HepG2 (cell line): ENCODE data around the gene FBXW12. TPM values are rescaled to one million over a fixed set of nuclear protein-coding genes. Genes with fewer than 3 reads are reported as not detected.

Experiments used
- AFF4 ChIP-seq: sonication (generic); formaldehyde crosslinking; IDR thresholded peaks from 2 replicates; pipeline ENCODE4 v1.4.0; 2020; ENCODE audit warnings: missing genetic modification reagents
- FOXO1 ChIP-seq: sonication (generic); formaldehyde crosslinking; IDR thresholded peaks from 2 replicates; pipeline ENCODE4 v1.4.0; 2020; ENCODE audit warnings: missing genetic modification reagents
- KIAA2018 ChIP-seq: sonication (generic); formaldehyde crosslinking; IDR thresholded peaks from 2 replicates; pipeline ENCODE4 v1.5.0; 2020; ENCODE audit warnings: mild to moderate bottlenecking, missing genetic modification reagents, borderline replicate concordance
- NRL ChIP-seq: sonication (generic); formaldehyde crosslinking; IDR thresholded peaks from 2 replicates; pipeline ENCODE4 v1.5.0; 2020; ENCODE audit warnings: missing genetic modification reagents, mild to moderate bottlenecking, moderate library complexity, borderline replicate concordance
- PAXIP1 ChIP-seq: sonication (generic); formaldehyde crosslinking; conservative IDR thresholded peaks from 2 replicates; pipeline ENCODE4 v1.4.0; 2020; ENCODE audit warnings: mild to moderate bottlenecking, missing genetic modification reagents, moderate library complexity
- RBAK ChIP-seq: sonication (generic); formaldehyde crosslinking; IDR thresholded peaks from 2 replicates; pipeline ENCODE4 v1.5.1; 2020; ENCODE audit warnings: mild to moderate bottlenecking, missing genetic modification reagents
- RFX5 ChIP-seq: IDR thresholded peaks from 2 replicates; pipeline ENCODE4 v1.6.1; 2011; ENCODE audit warnings: low read depth, low read length, improper control_type of control experiment
- SMYD3 ChIP-seq: sonication (generic); formaldehyde crosslinking; IDR thresholded peaks from 2 replicates; pipeline ENCODE4 v1.8.1; 2023; ENCODE audit warnings: mild to moderate bottlenecking, missing genetic modification reagents
- ZFYVE20 ChIP-seq: sonication (generic); formaldehyde crosslinking; IDR thresholded peaks from 2 replicates; pipeline ENCODE4 v1.8.0; 2023; ENCODE audit warnings: low read depth, mild to moderate bottlenecking, moderate library complexity, missing genetic modification reagents, borderline replicate concordance
- ZNF136 ChIP-seq: sonication (generic); formaldehyde crosslinking; IDR thresholded peaks from 2 replicates; pipeline ENCODE4 v1.8.1; 2022; ENCODE audit warnings: low read depth, mild to moderate bottlenecking, moderate library complexity, missing genetic modification reagents
- ZNF747 ChIP-seq: sonication (generic); formaldehyde crosslinking; IDR thresholded peaks from 2 replicates; pipeline ENCODE4 v1.8.1; 2023; ENCODE audit warnings: missing genetic modification reagents, mild to moderate bottlenecking, borderline replicate concordance
- polyA plus RNA-seq, 8 experiments: library from polyadenylated mRNA; depleted of rRNA in 3 of 8; stranded (reverse) in 7 of 8; unstranded in 1 of 8; fragments of >200 nt; fragmentation: Illumina TruSeq in 4 of 8; extraction: Trizol in 4 of 8; gene quantifications; 2 replicates each; pipeline versions ENCODE4 v1.2.1 to v1.2.3, GENCODE V29; 2011 to 2016; ENCODE audit warnings: low read depth in 4 of 8, missing spikeins in 1 of 8, mixed read lengths in 1 of 8; ENCODE audit not compliant: insufficient read depth in 1 of 8
- total RNA-seq, 5 experiments: library from RNA; depleted of rRNA; stranded (reverse); fragments of >200 nt; fragmentation: Illumina TruSeq; extraction: Trizol; gene quantifications; 2 replicates each; pipeline ENCODE4 v1.2.3, GENCODE V29; 2016; ENCODE audit warnings: low read depth in 1 of 5

FBXW12 gene
- total and polyA plus RNA-seq, 2 of the 13 experiments (the other 11 are each of a cell fraction or from before 2014, with no cell fraction given), result not detected

- no peak for TF ChIP-seq KIAA2018 (CRISPR knock-in tag)
- no peak for TF ChIP-seq SMYD3 (CRISPR knock-in tag)
- TF ChIP-seq ZNF136 (CRISPR knock-in tag), result 0 out of 2 replicates have a peak, but pooled peaks have one; percentile 14
- TF ChIP-seq AFF4, result no peak
- TF ChIP-seq RFX5, result no peak
- TF ChIP-seq NRL, result no peak
- no peak for TF ChIP-seq PAXIP1 (CRISPR knock-in tag)
- no peak for TF ChIP-seq FOXO1
- no peak for TF ChIP-seq ZFYVE20
- no peak for TF ChIP-seq ZNF747 (CRISPR knock-in tag)
- no peak for TF ChIP-seq RBAK (CRISPR knock-in tag)
Measured at GRCh38 chr3:48428088-48428571, 56.1 kb downstream of the FBXW12 start (continued).
